Transverse colon (tissue), 3 donors: ENCODE results near the gene MCAT.

Experiments used
- POLR2A ChIP-seq: fragments of 450-650 bp; IDR thresholded peaks from one replicate; pipeline ENCODE4 v1.6.1; 2016; ENCODE audit warnings: antibody characterized with exemption, mild to moderate bottlenecking, moderate library complexity
- TF ChIP-seq, protein P1 (sequence below), 5 experiments: fragments of 200-600 bp in 3 of 5; fragments of 450-650 bp in 2 of 5; sonication (generic) in 3 of 5; IDR thresholded peaks; 1 replicate in 2 of 5; 2 replicates in 3 of 5; pipeline ENCODE4 v1.5.1; 2016 to 2017; ENCODE audit warnings: antibody characterized with exemption in 5 of 5, inconsistent platforms in 3 of 5, mild to moderate bottlenecking in 2 of 5, moderate library complexity in 1 of 5

DNA sequence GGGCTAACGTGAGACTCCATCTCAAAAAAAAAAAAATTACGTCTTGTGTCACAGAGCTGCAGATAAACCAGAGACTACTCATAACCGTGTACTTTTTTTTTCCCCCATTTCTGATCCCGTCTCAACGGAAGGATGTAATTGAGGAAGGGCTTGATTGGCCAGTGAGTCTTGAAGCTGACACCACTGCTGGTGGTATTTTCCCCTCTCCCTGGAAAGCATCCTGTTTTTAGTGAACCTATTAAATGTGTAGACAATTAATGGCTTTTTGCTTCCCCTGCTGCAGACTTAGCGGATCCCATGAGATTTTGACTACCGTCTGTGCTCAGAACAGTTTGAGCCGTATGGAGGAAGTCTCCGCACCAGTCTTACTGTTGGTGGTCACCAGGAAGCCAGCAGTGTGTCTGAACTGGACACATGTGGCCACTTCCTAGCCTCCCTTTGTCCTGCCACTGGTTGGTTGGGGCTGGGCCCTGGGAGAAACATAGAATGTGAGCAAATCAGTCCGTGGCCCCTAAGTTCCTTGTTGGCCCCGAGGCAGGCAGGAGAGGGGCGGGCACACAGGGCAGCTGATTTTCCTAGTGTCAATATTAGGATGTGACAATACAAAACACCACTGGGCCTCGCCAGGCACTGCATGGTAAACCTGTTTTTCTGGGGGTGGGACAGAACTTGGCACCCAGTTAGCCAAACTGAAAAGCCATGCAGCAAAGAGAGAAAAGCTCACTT is 29.5 kb downstream of the MCAT start:
- TF ChIP-seq, protein P1, sequence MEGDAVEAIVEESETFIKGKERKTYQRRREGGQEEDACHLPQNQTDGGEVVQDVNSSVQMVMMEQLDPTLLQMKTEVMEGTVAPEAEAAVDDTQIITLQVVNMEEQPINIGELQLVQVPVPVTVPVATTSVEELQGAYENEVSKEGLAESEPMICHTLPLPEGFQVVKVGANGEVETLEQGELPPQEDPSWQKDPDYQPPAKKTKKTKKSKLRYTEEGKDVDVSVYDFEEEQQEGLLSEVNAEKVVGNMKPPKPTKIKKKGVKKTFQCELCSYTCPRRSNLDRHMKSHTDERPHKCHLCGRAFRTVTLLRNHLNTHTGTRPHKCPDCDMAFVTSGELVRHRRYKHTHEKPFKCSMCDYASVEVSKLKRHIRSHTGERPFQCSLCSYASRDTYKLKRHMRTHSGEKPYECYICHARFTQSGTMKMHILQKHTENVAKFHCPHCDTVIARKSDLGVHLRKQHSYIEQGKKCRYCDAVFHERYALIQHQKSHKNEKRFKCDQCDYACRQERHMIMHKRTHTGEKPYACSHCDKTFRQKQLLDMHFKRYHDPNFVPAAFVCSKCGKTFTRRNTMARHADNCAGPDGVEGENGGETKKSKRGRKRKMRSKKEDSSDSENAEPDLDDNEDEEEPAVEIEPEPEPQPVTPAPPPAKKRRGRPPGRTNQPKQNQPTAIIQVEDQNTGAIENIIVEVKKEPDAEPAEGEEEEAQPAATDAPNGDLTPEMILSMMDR (IDR thresholded peaks at IDR 0.05): no peak
- no peak for TF ChIP-seq POLR2A
